IPS DF 4.7 (cell line): ENCODE measurements around the gene CFAP107.
"Not testable (repeated sequence)": the region's sequence is repeated elsewhere in the genome, so short reads cannot be mapped to it uniquely, and the experiment has no call there.

ENCODE experiments used
- DNase-seq: peaks from one replicate; pipeline ENCODE4 v3.0.0-alpha.2; 2013; ENCODE audit warnings: low spot score; ENCODE audit errors: extremely low read depth

The CFAP107 gene

DNA sequence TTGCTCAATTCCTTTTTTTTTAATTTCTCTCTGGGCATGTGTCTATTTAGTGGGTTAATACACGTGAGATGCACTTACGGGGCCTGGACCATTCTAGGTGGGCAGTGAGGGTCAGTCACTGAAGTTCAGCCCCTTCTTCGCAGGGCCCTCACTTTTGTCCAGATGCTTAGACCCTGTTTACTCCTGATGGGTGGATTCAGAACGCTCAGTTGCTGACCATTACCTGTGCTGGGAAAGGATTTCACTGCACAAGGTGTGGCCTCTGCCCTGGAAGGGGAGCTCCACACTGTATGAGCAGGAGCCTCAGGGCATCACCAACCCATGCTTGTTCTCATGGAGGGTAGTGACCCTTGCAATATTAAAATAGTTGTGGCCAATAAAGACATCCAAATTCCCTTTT is 32.1 kb downstream of the CFAP107 start:
- no peak for DNase-seq

GRCh38 chr1:12778907-12779306 is 32.9 kb downstream of the CFAP107 start:
- no peak for DNase-seq

- DNase-seq: not testable (repeated sequence)
These were observed 35.5 kb downstream of the CFAP107 start for GRCh38 chr1:12781488-12781887.

DNA sequence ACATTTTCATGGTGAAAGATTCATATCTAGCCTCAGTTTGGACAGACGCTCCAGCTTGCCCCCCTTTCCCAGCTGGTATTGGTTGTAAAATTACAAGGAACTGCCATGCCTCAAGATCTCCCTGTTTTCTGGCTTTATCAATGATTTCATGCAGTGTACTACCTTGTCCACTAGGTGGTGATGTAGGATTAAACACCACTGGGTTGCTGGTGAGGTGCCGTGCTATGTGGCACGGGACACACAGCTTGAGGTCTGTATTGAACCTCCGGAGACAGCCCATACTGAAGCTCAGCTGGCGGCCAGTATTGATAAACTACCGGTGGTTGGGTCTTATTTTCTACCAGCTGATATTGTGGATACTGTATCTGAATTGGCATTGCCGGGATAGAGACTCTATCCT is 37.8 kb downstream of the CFAP107 start:
- not testable (repeated sequence) for DNase-seq

DNA sequence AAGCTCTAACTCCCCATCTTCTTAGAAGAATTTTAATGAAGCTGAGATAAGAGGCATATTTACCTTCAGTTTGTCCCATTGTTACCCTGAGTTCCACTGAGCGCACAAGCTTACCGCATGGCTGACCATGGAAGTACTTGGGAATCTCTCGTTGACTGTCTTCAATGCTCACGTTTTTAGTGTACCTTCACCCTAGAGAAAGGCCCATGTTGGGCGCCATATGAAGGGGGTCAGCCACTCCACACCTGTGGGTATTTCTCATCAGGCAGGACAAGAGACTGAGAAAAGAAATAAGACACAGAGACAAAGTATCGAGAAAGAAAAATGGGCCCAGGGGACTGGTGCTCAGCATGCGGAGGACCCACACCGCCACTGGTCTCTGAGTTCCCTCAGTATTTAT is 38.7 kb downstream of the CFAP107 start:
- DNase-seq: not testable (repeated sequence)

GRCh38 chr1:12791097-12791496 is 45.1 kb downstream of the CFAP107 start, which contains the start of gene PRAMEF1:
Gene PRAMEF1 (plus strand): TSS chr1:12791397. CDS start chr1:12793228, 1,831 bp downstream.
- DNase-seq: not testable (repeated sequence)

DNA sequence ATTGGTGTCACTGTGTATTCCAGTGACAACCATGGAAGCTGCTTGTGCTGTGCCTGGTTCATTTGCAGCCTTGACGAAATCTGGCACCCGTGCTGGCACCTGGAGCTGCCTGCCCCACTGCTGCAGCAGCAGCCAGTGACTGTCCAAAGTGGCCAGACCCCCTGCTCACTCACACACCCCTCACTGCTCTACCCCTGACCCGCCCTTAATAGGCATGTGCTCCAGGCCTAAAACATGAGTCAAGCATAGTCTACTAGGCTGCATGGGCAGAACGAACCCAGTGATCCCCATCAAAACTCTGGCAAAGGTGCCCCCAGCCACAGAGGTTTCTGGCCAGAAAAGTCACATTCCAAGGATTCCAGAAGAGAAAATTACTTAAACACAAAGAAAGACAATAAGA is 52.9 kb downstream of the CFAP107 start:
- DNase-seq: no peak

- no peak for DNase-seq
These were observed 53.7 kb downstream of the CFAP107 start for GRCh38 chr1:12799730-12800129.

DNA sequence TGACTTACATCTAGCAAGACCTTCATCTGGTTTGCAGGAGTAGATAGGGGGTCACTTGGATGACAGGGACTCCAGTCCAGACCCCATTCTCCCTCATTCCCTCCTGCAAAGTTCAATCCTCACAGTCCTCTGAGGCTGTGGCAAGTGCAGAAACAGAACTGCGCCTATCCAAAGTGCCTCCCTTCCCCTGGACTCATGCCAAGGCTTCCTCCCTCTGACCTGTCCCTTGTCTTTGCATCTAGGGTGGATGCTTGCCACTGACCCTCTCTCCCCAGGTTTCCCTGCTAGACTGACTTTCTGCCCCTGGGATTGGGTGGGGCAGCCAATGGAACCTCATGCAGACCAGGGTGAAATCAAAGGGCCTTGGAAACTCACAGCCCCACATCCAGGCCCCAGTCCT is 63.9 kb downstream of the CFAP107 start:
- no peak for DNase-seq

DNA sequence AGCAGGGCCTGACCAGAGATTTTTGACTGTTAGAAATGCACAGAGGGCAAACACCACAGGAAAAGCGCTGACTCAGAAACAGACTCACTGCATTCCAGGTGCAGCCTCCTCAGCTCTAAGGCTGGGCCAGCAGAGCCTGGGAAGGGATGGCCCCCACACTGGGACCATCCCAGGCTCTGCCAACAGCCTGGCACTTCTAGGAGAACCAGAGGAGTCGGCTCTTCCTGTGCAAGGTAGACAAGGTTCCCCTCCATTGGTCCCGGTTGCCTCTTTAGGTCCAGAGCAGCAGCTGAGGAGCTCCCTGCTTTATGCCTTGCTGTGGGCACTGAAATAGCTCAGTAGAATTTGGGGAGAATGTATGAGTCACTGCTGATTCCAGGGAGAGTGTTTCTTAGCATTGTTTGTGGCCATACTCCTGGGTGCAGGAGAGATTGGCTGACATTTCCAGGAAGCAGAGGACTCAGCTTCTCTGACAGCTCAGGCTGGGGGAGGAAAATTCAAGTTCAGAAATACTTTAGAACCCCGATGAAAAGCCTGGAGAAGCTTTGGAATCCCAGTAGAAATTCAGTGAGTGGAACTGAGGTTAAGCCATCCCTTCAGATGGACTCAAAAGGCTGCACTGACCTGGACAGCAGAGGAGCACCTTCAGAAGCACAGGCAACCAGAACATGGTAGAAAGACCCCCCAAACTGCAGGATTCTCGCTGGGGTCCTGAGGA is 64.8 kb downstream of the CFAP107 start:
- no peak for DNase-seq

DNA sequence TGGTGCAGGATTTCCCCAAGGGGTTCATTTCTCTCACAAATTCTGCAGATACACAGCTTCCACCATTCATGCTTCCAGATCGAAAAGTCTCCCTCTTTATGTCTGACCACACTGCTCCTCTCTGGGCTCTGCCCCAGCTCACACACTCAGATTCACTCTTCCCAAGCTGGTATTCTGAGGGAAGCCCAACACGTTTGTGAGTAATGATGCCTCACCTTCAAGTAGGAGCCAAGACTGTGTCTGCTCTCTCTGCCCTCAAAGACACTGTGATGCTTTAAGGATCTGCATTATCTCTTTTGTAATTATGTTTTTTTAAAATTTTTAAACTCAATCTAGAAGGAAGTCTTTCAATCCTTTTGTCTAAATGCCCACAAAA is 65.4 kb downstream of the CFAP107 start:
- no peak for DNase-seq
